Progenitor cell of endocrine pancreas (in vitro differentiated cells): ENCODE data around the gene ERC1. TPM values are rescaled to one million over a fixed set of nuclear protein-coding genes. Genes with fewer than 3 reads are reported as not detected.
"Not testable (repeated sequence)": the region's sequence is repeated elsewhere in the genome, so short reads cannot be mapped to it uniquely, and the experiment has no call there.

Experiments
- DNase-seq: peaks from one replicate; pipeline ENCODE4 v3.0.0; 2021; ENCODE audit warnings: low spot score; ENCODE audit not compliant: unreplicated experiment
- H3K27ac Mint-ChIP-seq: 2 replicates; pipeline ENCODE4 v1.8.0; 2021; ENCODE audit warnings: mild to moderate bottlenecking, moderate library complexity, mixed read lengths
- H3K27me3 Mint-ChIP-seq: 2 replicates; pipeline ENCODE4 v1.8.0; 2021; ENCODE audit warnings: mixed read lengths
- H3K36me3 Mint-ChIP-seq: 2 replicates; pipeline ENCODE4 v1.8.0; 2022; ENCODE audit warnings: mixed read lengths; ENCODE audit not compliant: insufficient read depth
- H3K4me1 Mint-ChIP-seq: 2 replicates; pipeline ENCODE4 v1.8.0; 2021; ENCODE audit warnings: low read depth, mixed read lengths
- H3K4me3 Mint-ChIP-seq: 2 replicates; pipeline ENCODE4 v1.8.0; 2021; ENCODE audit warnings: low read depth, mild to moderate bottlenecking, moderate library complexity, mixed read lengths
- H3K9me3 Mint-ChIP-seq: 2 replicates; pipeline ENCODE4 v1.8.0; 2021; ENCODE audit warnings: low read depth, mixed read lengths
- CTCF ChIP-seq: fragments of 200-600 bp; sonication (generic); IDR thresholded peaks from one replicate; pipeline ENCODE4 v1.5.0; 2021; ENCODE audit warnings: antibody characterized with exemption, mild to moderate bottlenecking; ENCODE audit not compliant: unreplicated experiment
- total RNA-seq: library from RNA; stranded (reverse); gene quantifications from 2 replicates; pipeline ENCODE4 v1.2.1, GENCODE V29; 2021

ERC1 gene
- total RNA-seq, 1 donor from 2014 or later = 146 TPM

DNA sequence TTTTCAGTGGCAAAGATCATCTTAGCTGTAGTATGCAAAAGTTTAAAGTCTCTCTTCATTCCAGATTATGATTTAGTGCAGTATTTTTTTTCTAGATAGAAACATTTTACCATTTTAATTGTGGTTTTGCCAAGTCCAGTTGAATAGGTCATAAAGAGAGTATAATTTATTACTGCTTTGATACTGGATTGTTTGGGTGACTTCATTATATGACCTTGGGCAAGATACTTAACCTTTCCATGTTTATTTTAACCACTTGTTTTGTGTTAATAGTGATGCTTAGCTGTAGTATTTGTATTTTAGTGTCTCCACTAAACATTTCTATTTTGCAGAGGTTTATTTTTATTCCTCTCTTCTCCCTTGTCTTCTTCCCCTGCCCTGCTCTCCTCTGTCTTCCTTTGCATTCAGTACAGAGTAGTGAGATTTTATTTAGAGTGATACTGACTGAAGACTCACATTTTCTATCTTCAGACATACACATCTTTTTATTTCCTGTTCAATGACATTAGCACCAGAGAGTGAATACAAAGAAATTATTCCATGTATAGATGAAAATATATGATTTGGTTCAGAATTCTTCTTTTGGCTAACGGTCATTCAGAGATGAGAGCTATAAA is 215.2 kb downstream of the ERC1 start:
- peaks cover 6% of the 10 kb centered on the region for H3K4me1 Mint-ChIP-seq
- no peak for DNase-seq
- H3K9me3 Mint-ChIP-seq = no peaks in the 10 kb centered on the region
- no peaks in the 10 kb centered on the region for H3K27me3 Mint-ChIP-seq
- no peak for TF ChIP-seq CTCF
- no peaks in the 10 kb centered on the region for H3K36me3 Mint-ChIP-seq
- no peak overlapping the region for H3K27ac Mint-ChIP-seq
- no peak overlapping the region for H3K4me3 Mint-ChIP-seq

- no peak for TF ChIP-seq CTCF
- DNase-seq = no peak
Observed at GRCh38 chr12:1207276-1207675, 216.3 kb downstream of the ERC1 start.

DNA sequence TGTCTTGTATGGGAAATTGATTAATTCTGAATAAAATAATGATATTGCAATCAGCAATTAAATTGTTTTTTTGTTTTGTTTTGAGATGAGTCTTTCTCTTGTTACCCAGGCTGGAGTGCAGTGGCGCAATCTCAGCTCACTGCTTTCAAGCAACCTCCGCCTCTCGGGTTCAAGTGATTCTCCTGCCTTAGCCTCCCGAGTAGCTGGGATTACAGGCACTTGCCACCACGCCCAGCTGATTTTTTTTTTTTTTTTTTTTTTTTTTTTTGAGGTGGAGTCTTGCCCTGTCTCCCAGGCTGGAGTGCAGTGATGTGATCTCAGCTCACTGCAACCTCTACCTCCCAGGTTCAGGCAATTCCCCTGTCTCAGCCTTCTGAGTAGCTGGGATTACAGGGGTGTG is 217.7 kb downstream of the ERC1 start:
- not testable (repeated sequence) for H3K27ac Mint-ChIP-seq, H3K36me3 Mint-ChIP-seq, H3K27me3 Mint-ChIP-seq

More at GRCh38 chr12:1207276-1207675, 216.3 kb downstream of the ERC1 start:
- no peak overlapping the region for H3K4me3 Mint-ChIP-seq
- H3K27ac Mint-ChIP-seq = no peak overlapping the region
- no peaks in the 10 kb centered on the region for H3K27me3 Mint-ChIP-seq
- H3K36me3 Mint-ChIP-seq = no peaks in the 10 kb centered on the region
- H3K9me3 Mint-ChIP-seq = no peaks in the 10 kb centered on the region
- H3K4me1 Mint-ChIP-seq = peaks cover 9% of the 10 kb centered on the region

GRCh38 chr12:1212526-1212925 is 221.5 kb downstream of the ERC1 start:
- Mint-ChIP-seq H3K9me3 (no peaks in the 10 kb centered on the region), H3K27ac (no peak overlapping the region)

More for the DNA sequence above, 217.7 kb downstream of the ERC1 start:
- H3K4me1 Mint-ChIP-seq = peaks cover 10% of the 10 kb centered on the region
- DNase-seq, H3K9me3 Mint-ChIP-seq, H3K4me3 Mint-ChIP-seq: not testable (repeated sequence)

DNA sequence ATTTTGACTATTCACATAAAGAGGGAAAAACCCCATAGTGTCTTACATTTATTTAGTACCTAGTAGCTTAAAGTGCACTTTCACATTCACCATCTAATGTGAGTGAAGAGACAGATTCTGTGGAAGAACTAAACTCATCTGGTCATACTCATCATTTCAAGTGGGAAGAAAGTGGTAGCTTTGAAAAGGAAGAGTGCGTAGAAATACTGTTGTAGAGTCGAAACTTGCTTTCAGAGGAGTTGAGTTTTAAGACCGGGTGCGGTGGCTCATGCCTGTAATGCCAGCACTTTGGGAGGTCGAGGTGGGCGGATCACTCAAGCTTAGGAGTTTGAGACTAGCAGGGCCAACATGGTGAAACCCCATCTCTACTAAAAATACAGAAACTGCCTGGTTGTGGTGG is 222.2 kb downstream of the ERC1 start:
- DNase-seq = no peak
- Mint-ChIP-seq H3K27ac (no peak overlapping the region), H3K9me3 (no peaks in the 10 kb centered on the region), H3K36me3 (no peaks in the 10 kb centered on the region), H3K27me3 (no peaks in the 10 kb centered on the region), H3K4me3 (no peak overlapping the region), H3K4me1 (peaks cover 6% of the 10 kb centered on the region)
- no peak for TF ChIP-seq CTCF

More at GRCh38 chr12:1212526-1212925, 221.5 kb downstream of the ERC1 start:
- no peak overlapping the region for H3K4me3 Mint-ChIP-seq
- no peaks in the 10 kb centered on the region for H3K27me3 Mint-ChIP-seq
- no peaks in the 10 kb centered on the region for H3K36me3 Mint-ChIP-seq
- peaks cover 6% of the 10 kb centered on the region for H3K4me1 Mint-ChIP-seq
- no peak for DNase-seq
- no peak for TF ChIP-seq CTCF

GRCh38 chr12:1213618-1214205 is 222.7 kb downstream of the ERC1 start:
- Mint-ChIP-seq H3K27ac (no peak overlapping the region), H3K36me3 (no peaks in the 10 kb centered on the region), H3K9me3 (no peaks in the 10 kb centered on the region), H3K4me1 (peaks cover 6% of the 10 kb centered on the region), H3K27me3 (no peaks in the 10 kb centered on the region), H3K4me3 (no peak overlapping the region)
- no peak for DNase-seq
- TF ChIP-seq CTCF = no peak
